Tibial nerve (tissue), 3 donors: ENCODE results near the gene NCK2.

Source experiments
- POLR2A ChIP-seq, 2 donors: fragments of 450-650 bp; IDR thresholded peaks; one replicate each; pipeline ENCODE4 v1.6.1; 2017; ENCODE audit warnings: antibody characterized with exemption in 2 of 2, mild to moderate bottlenecking in 2 of 2, moderate library complexity in 2 of 2
- TF ChIP-seq, protein P1 (sequence below), 5 experiments: fragments of 200-600 bp in 3 of 5; fragments of 450-650 bp in 2 of 5; sonication (generic) in 3 of 5; IDR thresholded peaks; one replicate each; pipeline ENCODE4 v1.5.1; 2016 to 2019; ENCODE audit warnings: antibody characterized with exemption in 5 of 5, mild to moderate bottlenecking in 3 of 5, moderate library complexity in 2 of 5

GRCh38 chr2:105701042-105701441 is 43.7 kb upstream of the NCK2 start:
- no peak for TF ChIP-seq POLR2A (IDR thresholded peaks at IDR 0.05)
- TF ChIP-seq, protein P1, sequence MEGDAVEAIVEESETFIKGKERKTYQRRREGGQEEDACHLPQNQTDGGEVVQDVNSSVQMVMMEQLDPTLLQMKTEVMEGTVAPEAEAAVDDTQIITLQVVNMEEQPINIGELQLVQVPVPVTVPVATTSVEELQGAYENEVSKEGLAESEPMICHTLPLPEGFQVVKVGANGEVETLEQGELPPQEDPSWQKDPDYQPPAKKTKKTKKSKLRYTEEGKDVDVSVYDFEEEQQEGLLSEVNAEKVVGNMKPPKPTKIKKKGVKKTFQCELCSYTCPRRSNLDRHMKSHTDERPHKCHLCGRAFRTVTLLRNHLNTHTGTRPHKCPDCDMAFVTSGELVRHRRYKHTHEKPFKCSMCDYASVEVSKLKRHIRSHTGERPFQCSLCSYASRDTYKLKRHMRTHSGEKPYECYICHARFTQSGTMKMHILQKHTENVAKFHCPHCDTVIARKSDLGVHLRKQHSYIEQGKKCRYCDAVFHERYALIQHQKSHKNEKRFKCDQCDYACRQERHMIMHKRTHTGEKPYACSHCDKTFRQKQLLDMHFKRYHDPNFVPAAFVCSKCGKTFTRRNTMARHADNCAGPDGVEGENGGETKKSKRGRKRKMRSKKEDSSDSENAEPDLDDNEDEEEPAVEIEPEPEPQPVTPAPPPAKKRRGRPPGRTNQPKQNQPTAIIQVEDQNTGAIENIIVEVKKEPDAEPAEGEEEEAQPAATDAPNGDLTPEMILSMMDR (IDR thresholded peaks at IDR 0.05): no peak
